HepG2 (cell line): ENCODE measurements around the gene TMEM114. TPM values are rescaled to one million over a fixed set of nuclear protein-coding genes. Genes with fewer than 3 reads are reported as not detected.
A peak's percentile ranks its signal among the peaks of the same experiment; 100 is the strongest.

ENCODE experiments used
- FOXA3 ChIP-seq: IDR thresholded peaks from 2 replicates; pipeline ENCODE4 v1.6.1; 2016; ENCODE audit warnings: missing genetic modification reagents, missing compliant biosample characterization
- GABPA ChIP-seq, 2 experiments: IDR thresholded peaks; 2 replicates each; pipeline ENCODE4 v1.6.1; 2011 to 2016; ENCODE audit warnings: low read depth in 2 of 2, low read length in 1 of 2, missing biosample characterization in 1 of 2, missing genetic modification characterization in 1 of 2
- NFAT5 ChIP-seq: sonication (generic); formaldehyde crosslinking; IDR thresholded peaks from 2 replicates; pipeline ENCODE4 v1.4.0; 2020; ENCODE audit warnings: missing genetic modification reagents
- PTBP1 ChIP-seq: fragments of 200-400 bp; formaldehyde crosslinking; IDR thresholded peaks from 2 replicates; pipeline ENCODE4 v1.6.1; 2018; ENCODE audit warnings: low read length, low read depth; ENCODE audit not compliant: poor library complexity, severe bottlenecking
- SIN3B ChIP-seq: fragments of 150-350 bp; IDR thresholded peaks from 2 replicates; pipeline ENCODE4 v1.6.1; 2014; ENCODE audit warnings: low read length
- SNRNP70 ChIP-seq: fragments of 200-400 bp; formaldehyde crosslinking; IDR thresholded peaks from 2 replicates; pipeline ENCODE4 v1.6.1; 2017; ENCODE audit warnings: mild to moderate bottlenecking, low read depth, low read length, moderate library complexity
- TMF1 ChIP-seq: sonication (generic); formaldehyde crosslinking; IDR thresholded peaks from 2 replicates; pipeline ENCODE4 v1.8.1; 2022; ENCODE audit warnings: low read depth, missing genetic modification reagents
- U2AF2 ChIP-seq: fragments of 200-400 bp; formaldehyde crosslinking; IDR thresholded peaks from 2 replicates; pipeline ENCODE4 v1.6.1; 2017; ENCODE audit warnings: low read depth, mild to moderate bottlenecking, low read length
- ZBTB39 ChIP-seq: sonication (generic); formaldehyde crosslinking; IDR thresholded peaks from 2 replicates; pipeline ENCODE4 v1.5.0; 2020; ENCODE audit warnings: missing genetic modification reagents
- ZBTB40 ChIP-seq, 2 experiments: fragments of 450-650 bp in 1 of 2; sonication (generic) in 1 of 2; formaldehyde crosslinking in 1 of 2; IDR thresholded peaks; 2 replicates each; pipeline versions ENCODE4 v1.6.1 to v1.8.0; 2016 to 2022; ENCODE audit warnings: antibody characterized with exemption in 1 of 2, mild to moderate bottlenecking in 1 of 2, missing genetic modification reagents in 1 of 2
- ZNF616 ChIP-seq: sonication (generic); formaldehyde crosslinking; IDR thresholded peaks from 2 replicates; pipeline ENCODE4 v1.5.0; 2020; ENCODE audit warnings: low read depth, mild to moderate bottlenecking, missing genetic modification reagents
- polyA plus RNA-seq, 8 experiments: library from polyadenylated mRNA; depleted of rRNA in 3 of 8; stranded (reverse) in 7 of 8; unstranded in 1 of 8; fragments of >200 nt; fragmentation: Illumina TruSeq in 4 of 8; extraction: Trizol in 4 of 8; gene quantifications; 2 replicates each; pipeline versions ENCODE4 v1.2.1 to v1.2.3, GENCODE V29; 2011 to 2016; ENCODE audit warnings: low read depth in 4 of 8, missing spikeins in 1 of 8, mixed read lengths in 1 of 8; ENCODE audit not compliant: insufficient read depth in 1 of 8
- total RNA-seq, 5 experiments: library from RNA; depleted of rRNA; stranded (reverse); fragments of >200 nt; fragmentation: Illumina TruSeq; extraction: Trizol; gene quantifications; 2 replicates each; pipeline ENCODE4 v1.2.3, GENCODE V29; 2016; ENCODE audit warnings: low read depth in 1 of 5

The TMEM114 gene
- total and polyA plus RNA-seq, 2 of the 13 experiments (the other 11 are each of a cell fraction or from before 2014, with no cell fraction given): not detected

GRCh38 chr16:8569650-8570346 is 20.5 kb downstream of the TMEM114 start (continued):
- TF ChIP-seq ZBTB40 (IDR thresholded peaks at IDR 0.05) (no peak), ZBTB40 (CRISPR knock-in tag; IDR thresholded peaks at IDR 0.05) (0 out of 2 replicates have a peak, but pooled peaks have one; percentile 33), GABPA (IDR thresholded peaks at IDR 0.05; ENCODE audit: low read depth, low read length) (no peak), GABPA (CRISPR knock-in tag; IDR thresholded peaks at IDR 0.05; ENCODE audit: low read depth) (no peak), SNRNP70 (no peak), ZNF616 (CRISPR knock-in tag) (no peak), TMF1 (CRISPR knock-in tag) (no peak), ZBTB39 (no peak), SIN3B (no peak), NFAT5 (CRISPR knock-in tag) (no peak), U2AF2 (no peak), FOXA3 (CRISPR knock-in tag) (no peak), PTBP1 (peak; percentile 23)
